HL-60 (cell line): ENCODE data around the gene PGM5.

Experiments
- DNase-seq, 2 experiments: peaks; one replicate each; pipeline ENCODE4 v3.0.0-alpha.2; 2010 to 2020; ENCODE audit warnings: low read depth in 1 of 2, low spot score in 1 of 2
- H3K27ac ChIP-seq: fragments of 250-450 bp; sonication (Bioruptor Pico); replicated peaks from 2 replicates; pipeline ENCODE4 v1.5.1; 2020; ENCODE audit warnings: mild to moderate bottlenecking, moderate library complexity
- H3K27me3 ChIP-seq: fragments of 250-450 bp; sonication (Bioruptor Pico); 2 replicates; pipeline ENCODE4 v1.5.1; 2021; ENCODE audit warnings: mild to moderate bottlenecking, moderate library complexity; ENCODE audit not compliant: insufficient read depth, poor library complexity, severe bottlenecking
- H3K4me3 ChIP-seq: replicated peaks from 2 replicates; pipeline ENCODE4 v1.5.1; 2011; ENCODE audit warnings: mild to moderate bottlenecking, control low read depth, low read length; ENCODE audit not compliant: insufficient read depth
- CTCF ChIP-seq: IDR thresholded peaks from one replicate; pipeline ENCODE4 v1.5.1; 2011; ENCODE audit warnings: low read length, control low read depth, inconsistent platforms; ENCODE audit not compliant: insufficient read depth
- GABPA ChIP-seq: IDR thresholded peaks from 2 replicates; pipeline ENCODE4 v1.6.1; 2012; ENCODE audit warnings: low read depth
- POLR2AphosphoS5 ChIP-seq: IDR thresholded peaks from 2 replicates; pipeline ENCODE4 v1.6.1; 2012; ENCODE audit warnings: low read depth
- REST ChIP-seq: IDR thresholded peaks from 2 replicates; pipeline ENCODE4 v1.6.1; 2012; ENCODE audit warnings: low read depth; ENCODE audit not compliant: insufficient replicate concordance
- SPI1 ChIP-seq: IDR thresholded peaks from 2 replicates; pipeline ENCODE4 v1.6.1; 2012; ENCODE audit warnings: low read depth, mild to moderate bottlenecking, borderline replicate concordance

PGM5 gene

GRCh38 chr9:68482548-68482947 is 126.1 kb downstream of the PGM5 start:
- no peak overlapping the region for H3K27ac ChIP-seq
- DNase-seq = no peak
- H3K27me3 ChIP-seq = no peaks in the 10 kb centered on the region
- TF ChIP-seq REST (no peak), GABPA (no peak), CTCF (no peak), POLR2AphosphoS5 (no peak), SPI1 (no peak)
- no peak overlapping the region for H3K4me3 ChIP-seq

- no peak overlapping the region for H3K4me3 ChIP-seq
- DNase-seq = no peak
- TF ChIP-seq CTCF = no peak
- TF ChIP-seq GABPA = no peak
- no peak for TF ChIP-seq SPI1
- TF ChIP-seq POLR2AphosphoS5 = no peak
- TF ChIP-seq REST = no peak
- peaks cover 3% of the 10 kb centered on the region for H3K27me3 ChIP-seq
- no peak overlapping the region for H3K27ac ChIP-seq
These were observed 131.7 kb downstream of the PGM5 start for GRCh38 chr9:68488126-68488525.

- no peak overlapping the region for H3K27ac ChIP-seq
- peaks cover 6% of the 10 kb centered on the region for H3K27me3 ChIP-seq
- TF ChIP-seq SPI1 = no peak
- TF ChIP-seq REST = no peak
- TF ChIP-seq CTCF = no peak
- TF ChIP-seq GABPA = no peak
- no peak for TF ChIP-seq POLR2AphosphoS5
- no peak for DNase-seq
- no peak overlapping the region for H3K4me3 ChIP-seq
These were observed 133.2 kb downstream of the PGM5 start for GRCh38 chr9:68489646-68490045.
